Stimulated activated effector memory CD8-positive, alpha-beta T cell treated with anti-CD3 and anti-CD28 coated beads, Interleukin-12 subunit alpha, Interleukin-12 subunit beta, amount 100 ng/mL, for 72 hours (primary cell): ENCODE results near the gene TCOF1.
A peak's percentile ranks its signal among the peaks of the same experiment; 100 is the strongest.

Experiments
- ATAC-seq: fragments of 150-1000 bp; cut with Tn5 transposase; 2 replicates; pipeline ENCODE4 v1.10.0; 2021
- DNase-seq, 2 donors: peaks; one replicate each; pipeline ENCODE4 v3.0.0; 2021 to 2022; ENCODE audit warnings: low spot score in 2 of 2
- H3K27ac Mint-ChIP-seq: one replicate; pipeline ENCODE4 v1.8.0; 2022; ENCODE audit warnings: mild to moderate bottlenecking, mixed read lengths
- H3K36me3 Mint-ChIP-seq: one replicate; pipeline ENCODE4 v1.8.0; 2022; ENCODE audit warnings: mild to moderate bottlenecking, mixed read lengths
- H3K4me1 Mint-ChIP-seq: one replicate; pipeline ENCODE4 v1.8.0; 2022; ENCODE audit warnings: mixed read lengths
- H3K4me3 Mint-ChIP-seq: one replicate; pipeline ENCODE4 v1.8.0; 2022; ENCODE audit warnings: mild to moderate bottlenecking, mixed read lengths
- H3K9me3 Mint-ChIP-seq: one replicate; pipeline ENCODE4 v1.8.0; 2022; ENCODE audit warnings: mixed read lengths

Gene TCOF1

GRCh38 chr5:150320044-150320613 is 37.4 kb upstream of the TCOF1 start:
- DNase-seq (no peak), ATAC-seq (no peak)
- no peak overlapping the region for H3K4me3 Mint-ChIP-seq
- H3K36me3 Mint-ChIP-seq: no peaks in the 10 kb centered on the region
- no peak overlapping the region for H3K27ac Mint-ChIP-seq
- peaks cover 6% of the 10 kb centered on the region for H3K4me1 Mint-ChIP-seq
- H3K9me3 Mint-ChIP-seq: no peaks in the 10 kb centered on the region

GRCh38 chr5:150321211-150321610 is 36.3 kb upstream of the TCOF1 start:
- Mint-ChIP-seq H3K9me3 (no peaks in the 10 kb centered on the region), H3K4me3 (no peak overlapping the region), H3K36me3 (no peaks in the 10 kb centered on the region), H3K4me1 (peaks cover 6% of the 10 kb centered on the region), H3K27ac (no peak overlapping the region)
- no peak for ATAC-seq
- DNase-seq: no peak

- Mint-ChIP-seq H3K27ac (no peak overlapping the region), H3K4me3 (no peak overlapping the region), H3K36me3 (no peaks in the 10 kb centered on the region), H3K4me1 (peaks cover 6% of the 10 kb centered on the region), H3K9me3 (no peaks in the 10 kb centered on the region)
- no peak for ATAC-seq
- DNase-seq: no peak
These were observed 35.7 kb upstream of the TCOF1 start for GRCh38 chr5:150321784-150322183.

GRCh38 chr5:150322202-150322601 is 35.3 kb upstream of the TCOF1 start:
- Mint-ChIP-seq H3K9me3 (no peaks in the 10 kb centered on the region), H3K36me3 (no peaks in the 10 kb centered on the region), H3K4me1 (peaks cover 6% of the 10 kb centered on the region), H3K4me3 (no peak overlapping the region), H3K27ac (no peak overlapping the region)
- ATAC-seq: peak; percentile 66
- no peak for DNase-seq

GRCh38 chr5:150323092-150323491 is 34.4 kb upstream of the TCOF1 start:
- H3K4me3 Mint-ChIP-seq: no peak overlapping the region
- DNase-seq (no peak), ATAC-seq (no peak)
- H3K9me3 Mint-ChIP-seq: no peaks in the 10 kb centered on the region
- H3K27ac Mint-ChIP-seq: no peak overlapping the region
- peaks cover 6% of the 10 kb centered on the region for H3K4me1 Mint-ChIP-seq
- H3K36me3 Mint-ChIP-seq: no peaks in the 10 kb centered on the region

DNA sequence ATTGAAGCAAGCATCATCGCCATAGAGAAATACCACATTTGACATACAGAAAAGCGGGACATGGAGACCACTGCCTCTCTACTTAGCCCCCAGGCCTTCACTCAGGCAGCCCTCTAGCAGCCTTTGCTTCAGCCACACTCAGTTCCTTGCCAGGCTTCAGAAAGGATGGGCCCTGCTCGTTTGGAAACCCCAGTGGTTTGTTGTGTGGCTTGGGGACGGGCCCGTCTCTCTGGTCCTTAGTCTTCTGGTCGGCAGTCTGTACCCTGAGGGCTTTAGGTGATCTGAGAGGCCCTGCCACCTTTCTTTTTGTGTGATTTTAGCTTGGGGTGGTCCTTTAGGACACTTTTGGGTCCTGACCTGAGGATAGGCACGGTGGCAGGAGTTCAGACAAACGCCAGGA is 33.7 kb upstream of the TCOF1 start:
- H3K36me3 Mint-ChIP-seq: no peaks in the 10 kb centered on the region
- H3K4me3 Mint-ChIP-seq: no peak overlapping the region
- H3K27ac Mint-ChIP-seq: no peak overlapping the region
- no peak for DNase-seq
- no peaks in the 10 kb centered on the region for H3K9me3 Mint-ChIP-seq
- peaks cover 6% of the 10 kb centered on the region for H3K4me1 Mint-ChIP-seq
- no peak for ATAC-seq

DNA sequence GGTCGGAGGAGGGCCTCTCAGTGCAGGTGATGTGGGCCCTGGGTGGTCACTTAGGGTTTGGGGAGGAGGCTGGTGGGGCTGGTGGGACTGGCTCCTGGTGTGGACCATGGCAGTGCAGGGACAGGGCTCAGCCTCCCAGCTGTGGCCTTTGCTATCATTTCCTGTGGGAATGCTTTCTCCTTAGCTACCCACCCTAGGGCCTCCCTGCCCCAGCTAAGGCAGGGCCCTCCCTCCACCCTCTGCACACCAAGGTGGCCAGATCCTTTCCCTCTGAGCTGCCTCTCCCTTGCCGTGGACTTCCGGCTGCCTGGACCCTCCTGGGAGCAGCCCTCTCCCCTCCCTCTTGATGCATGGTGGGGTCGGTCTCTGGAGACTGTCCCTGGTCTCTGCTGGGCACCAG is 32.1 kb upstream of the TCOF1 start:
- H3K4me1 Mint-ChIP-seq: peaks cover 6% of the 10 kb centered on the region
- DNase-seq (no peak), ATAC-seq (no peak)
- no peaks in the 10 kb centered on the region for H3K36me3 Mint-ChIP-seq
- no peak overlapping the region for H3K27ac Mint-ChIP-seq
- no peaks in the 10 kb centered on the region for H3K9me3 Mint-ChIP-seq
- no peak overlapping the region for H3K4me3 Mint-ChIP-seq

GRCh38 chr5:150326707-150327106 is 30.8 kb upstream of the TCOF1 start:
- Mint-ChIP-seq H3K9me3 (no peaks in the 10 kb centered on the region), H3K4me3 (no peak overlapping the region), H3K36me3 (no peaks in the 10 kb centered on the region), H3K27ac (no peak overlapping the region), H3K4me1 (peaks cover 5% of the 10 kb centered on the region)
- no peak for DNase-seq
- ATAC-seq: no peak

DNA sequence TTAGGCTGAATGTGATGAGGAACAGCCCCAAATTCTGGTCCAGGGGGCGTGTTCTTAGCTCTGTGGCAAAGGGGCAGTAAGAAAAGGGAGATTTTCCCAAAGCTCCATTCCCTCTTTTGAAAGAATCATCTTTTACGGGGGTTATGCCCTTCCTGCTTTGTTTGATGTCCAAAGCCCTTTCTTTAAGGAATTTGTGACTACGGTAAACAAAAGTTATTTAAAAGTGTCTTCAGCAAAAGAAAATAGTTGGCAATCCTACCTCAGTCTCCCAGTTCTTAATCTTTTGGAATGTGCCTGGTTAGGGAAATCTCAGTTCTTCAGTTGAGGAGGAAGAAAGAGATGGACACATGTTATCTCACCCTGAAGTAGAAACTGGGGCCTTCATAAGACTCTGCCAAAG is 30.4 kb upstream of the TCOF1 start:
- H3K4me3 Mint-ChIP-seq: no peak overlapping the region
- peaks cover under 1% of the 10 kb centered on the region for H3K4me1 Mint-ChIP-seq
- ATAC-seq (no peak), DNase-seq (no peak)
- no peak overlapping the region for H3K27ac Mint-ChIP-seq
- no peaks in the 10 kb centered on the region for H3K9me3 Mint-ChIP-seq
- H3K36me3 Mint-ChIP-seq: no peaks in the 10 kb centered on the region

DNA sequence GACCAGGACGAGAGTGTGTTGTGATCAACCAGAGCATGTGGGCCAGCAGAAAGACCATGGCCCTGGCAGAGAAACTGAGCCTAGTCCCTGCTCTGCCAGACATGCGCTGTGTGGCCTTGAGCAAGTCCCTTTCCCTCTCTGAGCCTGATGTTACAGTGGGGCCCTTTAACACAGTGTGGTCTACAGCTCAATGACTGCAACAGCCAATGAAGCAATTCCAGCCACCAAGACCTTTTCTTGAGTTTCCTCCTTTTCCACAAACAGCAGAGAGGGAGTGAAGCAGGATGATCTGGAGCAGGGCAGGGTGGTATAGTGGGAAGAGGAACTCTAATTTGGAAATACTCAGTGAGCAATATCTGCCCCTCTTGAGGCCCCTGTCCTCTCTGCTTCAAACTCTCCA is 29.0 kb upstream of the TCOF1 start:
- no peaks in the 10 kb centered on the region for H3K9me3 Mint-ChIP-seq
- no peak overlapping the region for H3K27ac Mint-ChIP-seq

GRCh38 chr5:150329038-150329437 is 28.5 kb upstream of the TCOF1 start:
- Mint-ChIP-seq H3K4me1 (no peaks in the 10 kb centered on the region), H3K9me3 (no peaks in the 10 kb centered on the region), H3K36me3 (no peaks in the 10 kb centered on the region), H3K27ac (no peak overlapping the region), H3K4me3 (no peak overlapping the region)
- ATAC-seq (no peak), DNase-seq (no peak)

More for the DNA sequence above, 29.0 kb upstream of the TCOF1 start:
- Mint-ChIP-seq H3K4me1 (no peaks in the 10 kb centered on the region), H3K4me3 (no peak overlapping the region), H3K36me3 (no peaks in the 10 kb centered on the region)
- DNase-seq (no peak), ATAC-seq (no peak)

GRCh38 chr5:150329881-150330876 is 27.3 kb upstream of the TCOF1 start:
- Mint-ChIP-seq H3K36me3 (no peaks in the 10 kb centered on the region), H3K9me3 (no peaks in the 10 kb centered on the region), H3K4me3 (no peak overlapping the region), H3K4me1 (no peaks in the 10 kb centered on the region), H3K27ac (no peak overlapping the region)
- DNase-seq: no peak
- no peak for ATAC-seq

- DNase-seq (no peak), ATAC-seq (no peak)
- no peaks in the 10 kb centered on the region for H3K36me3 Mint-ChIP-seq
- no peak overlapping the region for H3K4me3 Mint-ChIP-seq
- H3K27ac Mint-ChIP-seq: no peak overlapping the region
- no peaks in the 10 kb centered on the region for H3K4me1 Mint-ChIP-seq
- no peaks in the 10 kb centered on the region for H3K9me3 Mint-ChIP-seq
These were observed 24.1 kb upstream of the TCOF1 start for GRCh38 chr5:150333400-150333799.

DNA sequence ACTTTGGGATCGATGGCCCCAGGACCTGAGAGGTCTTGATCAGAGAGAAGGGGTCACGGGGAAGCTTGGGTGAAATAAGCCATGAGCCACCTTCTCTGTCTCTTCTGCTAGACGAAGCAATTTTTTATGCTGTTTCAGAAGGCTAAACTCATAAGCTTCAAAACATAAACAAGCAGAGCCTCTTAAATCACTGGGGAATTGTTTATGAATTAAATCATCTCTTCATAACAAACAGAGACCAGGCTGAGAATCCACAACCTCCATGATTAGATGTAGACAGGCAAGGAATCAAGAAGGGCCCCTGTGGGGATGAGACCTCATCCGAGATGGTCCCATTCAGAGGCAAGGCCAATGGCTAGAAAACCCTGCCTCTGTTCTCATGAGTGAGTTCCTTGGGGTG is 21.7 kb upstream of the TCOF1 start:
- H3K36me3 Mint-ChIP-seq: no peaks in the 10 kb centered on the region
- ATAC-seq (no peak), DNase-seq (no peak)
- no peaks in the 10 kb centered on the region for H3K9me3 Mint-ChIP-seq
- H3K4me1 Mint-ChIP-seq: peaks cover 2% of the 10 kb centered on the region
- H3K4me3 Mint-ChIP-seq: no peak overlapping the region
- no peak overlapping the region for H3K27ac Mint-ChIP-seq

DNA sequence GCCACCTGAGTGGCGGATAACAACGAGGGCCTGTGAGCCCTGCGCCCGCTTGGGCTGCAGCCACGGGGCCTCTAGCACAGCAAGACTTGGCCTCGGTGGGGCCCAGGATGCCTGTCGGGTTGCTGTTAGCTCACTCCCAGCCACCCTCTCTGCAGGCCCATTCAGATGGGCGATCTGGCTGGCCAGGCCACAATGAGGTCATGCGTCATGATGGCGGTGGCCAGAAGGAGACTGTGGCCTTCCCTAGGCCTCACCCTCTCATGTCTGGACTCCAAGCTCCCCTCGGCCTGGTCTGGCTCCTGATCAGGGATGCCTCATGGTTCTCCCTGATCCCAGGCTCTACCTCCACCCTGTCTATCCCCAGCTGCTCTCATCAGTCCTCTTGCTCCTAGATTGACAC is 19.0 kb upstream of the TCOF1 start:
- DNase-seq (no peak), ATAC-seq (no peak)
- H3K36me3 Mint-ChIP-seq: no peaks in the 10 kb centered on the region
- peaks cover 14% of the 10 kb centered on the region for H3K4me1 Mint-ChIP-seq
- H3K27ac Mint-ChIP-seq: peak overlapping the region; percentile 23
- H3K9me3 Mint-ChIP-seq: no peaks in the 10 kb centered on the region
- H3K4me3 Mint-ChIP-seq: no peak overlapping the region

DNA sequence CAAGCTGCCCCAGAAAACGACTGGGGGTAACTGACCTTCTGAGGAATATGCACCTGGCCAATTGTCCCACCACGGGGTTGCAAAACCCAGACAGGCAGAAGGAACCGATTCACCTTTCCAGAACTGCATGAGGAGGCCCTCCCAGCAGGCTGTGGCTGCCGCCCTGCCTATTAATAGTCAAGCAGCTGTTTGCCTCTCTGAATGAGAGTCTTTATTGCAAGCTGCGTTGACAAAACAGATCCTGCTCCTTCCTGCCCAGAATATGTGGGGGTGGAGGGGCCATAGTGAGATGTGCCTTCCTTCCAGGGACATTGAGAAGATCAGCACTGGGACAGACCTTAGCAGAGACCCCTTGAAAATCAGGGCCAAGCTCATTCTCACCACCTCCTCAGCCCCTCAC is 18.3 kb upstream of the TCOF1 start:
- no peak overlapping the region for H3K4me3 Mint-ChIP-seq
- DNase-seq: no peak
- peak overlapping the region; percentile 23 for H3K27ac Mint-ChIP-seq
- no peak for ATAC-seq
- H3K4me1 Mint-ChIP-seq: peaks cover 14% of the 10 kb centered on the region
- H3K36me3 Mint-ChIP-seq: no peaks in the 10 kb centered on the region
- H3K9me3 Mint-ChIP-seq: no peaks in the 10 kb centered on the region
